Measurements from ENCODE around the gene FBLN2.
A peak's percentile ranks its signal among the peaks of the same experiment; 100 is the strongest.

Gene FBLN2

GRCh38 chr3:13671482-13672233 is 122.7 kb downstream of the FBLN2 start:
- no peak for TF ChIP-seq MAX (IDR thresholded peaks at IDR 0.05; ENCODE audit: low read depth, low read length)
- no peak for TF ChIP-seq MYC (IDR thresholded peaks at IDR 0.05; ENCODE audit: low read depth, low read length)
- TF ChIP-seq CTCF (IDR thresholded peaks at IDR 0.05; ENCODE audit: low read depth, low read length) = no peak
- no peak for TF ChIP-seq POLR2A (IDR thresholded peaks at IDR 0.05; ENCODE audit: extremely low read depth, insufficient read length)
- DNase-seq (ENCODE audit: low read depth) = no peak
- H3K4me3 ChIP-seq (ENCODE audit: low read depth, low read length) = no peak overlapping the region

- no peak for DNase-seq (ENCODE audit: low read depth)
- TF ChIP-seq MYC (IDR thresholded peaks at IDR 0.05; ENCODE audit: low read depth, low read length) (no peak), CTCF (IDR thresholded peaks at IDR 0.05; ENCODE audit: low read depth, low read length) (peak; percentile 43)
- no peak overlapping the region for H3K4me3 ChIP-seq (ENCODE audit: low read depth, low read length)
Observed at GRCh38 chr3:13673207-13673606, 124.3 kb downstream of the FBLN2 start.

- H3K4me3 ChIP-seq (ENCODE audit: low read depth, low read length) = no peak overlapping the region
- no peak for DNase-seq (ENCODE audit: low read depth)
- TF ChIP-seq POLR2A (IDR thresholded peaks at IDR 0.05; ENCODE audit: extremely low read depth, insufficient read length) (no peak), MYC (IDR thresholded peaks at IDR 0.05; ENCODE audit: low read depth, low read length) (no peak), CTCF (IDR thresholded peaks at IDR 0.05; ENCODE audit: low read depth, low read length) (no peak), MAX (IDR thresholded peaks at IDR 0.05; ENCODE audit: low read depth, low read length) (no peak)
Observed at GRCh38 chr3:13674538-13675185, 125.7 kb downstream of the FBLN2 start.

GRCh38 chr3:13676356-13677017 is 127.6 kb downstream of the FBLN2 start:
- TF ChIP-seq MYC (IDR thresholded peaks at IDR 0.05; ENCODE audit: low read depth, low read length) (no peak), MAX (IDR thresholded peaks at IDR 0.05; ENCODE audit: low read depth, low read length) (no peak), CTCF (IDR thresholded peaks at IDR 0.05; ENCODE audit: low read depth, low read length) (no peak), POLR2A (IDR thresholded peaks at IDR 0.05; ENCODE audit: extremely low read depth, insufficient read length) (no peak)
- DNase-seq (ENCODE audit: low read depth) = no peak
- no peak overlapping the region for H3K4me3 ChIP-seq (ENCODE audit: low read depth, low read length)

- DNase-seq (ENCODE audit: low read depth) = no peak
- TF ChIP-seq CTCF (IDR thresholded peaks at IDR 0.05; ENCODE audit: low read depth, low read length) (no peak), MYC (IDR thresholded peaks at IDR 0.05; ENCODE audit: low read depth, low read length) (no peak), POLR2A (IDR thresholded peaks at IDR 0.05; ENCODE audit: extremely low read depth, insufficient read length) (no peak)
- no peak overlapping the region for H3K4me3 ChIP-seq (ENCODE audit: low read depth, low read length)
Observed at GRCh38 chr3:13677272-13677671, 128.3 kb downstream of the FBLN2 start.
